Measurements from ENCODE around the gene STX17. TPM values are rescaled to one million over a fixed set of nuclear protein-coding genes. Genes with fewer than 3 reads are reported as not detected.

Gene STX17
- total and polyA plus RNA-seq, 10 of the 15 experiments (the other 5 are each of a cell fraction or from before 2014, with no cell fraction given): 11.5 to 29.3 (median 20.0) TPM

DNA sequence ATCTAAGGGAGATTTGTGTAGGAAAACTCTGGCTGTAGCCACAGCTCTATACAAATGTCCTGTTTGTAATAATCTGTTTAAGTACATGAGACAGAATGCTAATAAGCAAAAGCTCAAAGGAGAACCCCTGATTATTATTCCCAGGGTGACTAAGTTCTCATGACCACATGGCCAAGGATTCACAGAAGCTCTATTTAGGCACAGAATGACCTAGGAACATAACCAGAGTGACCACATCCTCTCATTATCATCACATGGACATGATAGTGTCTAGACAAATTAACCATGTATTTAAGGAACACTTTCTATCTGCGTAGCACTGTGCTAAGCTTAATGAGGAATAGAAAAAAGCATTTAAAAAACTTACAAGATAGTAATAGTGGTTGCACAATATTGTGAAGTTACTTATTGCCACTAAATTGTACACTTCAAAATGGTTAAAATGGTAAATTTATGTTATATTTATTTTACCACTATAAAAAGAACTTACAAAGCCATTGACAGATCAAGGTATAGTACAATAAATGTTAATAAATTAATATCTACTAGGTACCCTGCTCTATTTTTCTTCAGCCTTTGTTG, 56.3 kb downstream of the STX17 start (continued):
- no peak for TF ChIP-seq EP300 (IDR thresholded peaks at IDR 0.05; ENCODE audit: borderline replicate concordance in 1 of 2, control insufficient read depth in 1 of 2, low read depth in 2 of 2, low read length in 2 of 2)
- TF ChIP-seq RAD51 (IDR thresholded peaks at IDR 0.05): peak; percentile 47; the same call in 1 of the 2 replicates
- TF ChIP-seq MTA2 (IDR thresholded peaks at IDR 0.05; ENCODE audit: low read depth): peak; percentile 95
- TF ChIP-seq RFX5 (IDR thresholded peaks at IDR 0.05; ENCODE audit: low read depth, low read length): no peak
- no peak for TF ChIP-seq EED (IDR thresholded peaks at IDR 0.05; ENCODE audit: low read depth)
- no peak for TF ChIP-seq POLR2AphosphoS2 (IDR thresholded peaks at IDR 0.05; ENCODE audit: low read depth, low read length)
- peak; percentile 64 for TF ChIP-seq ATF7 (IDR thresholded peaks at IDR 0.05; ENCODE audit: low read depth)
- no peak for TF ChIP-seq PRDM15 (CRISPR knock-in tag; IDR thresholded peaks at IDR 0.05)
- 0 out of 4 replicates have a peak, but pooled peaks of 1 of the 2 experiments have one; percentile 13 for TF ChIP-seq BHLHE40 (IDR thresholded peaks at IDR 0.05; ENCODE audit: borderline replicate concordance in 1 of 2, low read depth in 2 of 2, low read length in 1 of 2)
- TF ChIP-seq SMARCA5 (IDR thresholded peaks at IDR 0.05): no peak
- no peak for TF ChIP-seq ZNF24 (IDR thresholded peaks at IDR 0.05)
- peak; percentile 39; the same call in 1 of the 2 replicates for TF ChIP-seq IKZF1 (conservative IDR thresholded peaks at IDR 0.05)
- no peak for TF ChIP-seq ZNF217 (IDR thresholded peaks at IDR 0.05)
- TF ChIP-seq YY1 (IDR thresholded peaks at IDR 0.05; ENCODE audit: low read depth, low read length): no peak
- TF ChIP-seq IKZF2 (IDR thresholded peaks at IDR 0.05): peak; percentile 51 to 57; a peak in 2 of 4 replicates
